HCT116 (cell line): ENCODE measurements around the gene ZNF208.

ENCODE experiments used
- CBX3 ChIP-seq: IDR thresholded peaks from 2 replicates; pipeline ENCODE4 v1.6.1; 2012; ENCODE audit warnings: low read depth
- EZH2 ChIP-seq: fragments of 200-600 bp; sonication (generic); IDR thresholded peaks from 2 replicates; pipeline ENCODE4 v1.6.1; 2017; ENCODE audit warnings: antibody characterized with exemption, mixed run types
- EZH2phosphoT487 ChIP-seq: fragments of 200-600 bp; IDR thresholded peaks from 2 replicates; pipeline ENCODE4 v1.6.1; 2018; ENCODE audit warnings: antibody characterized with exemption, borderline replicate concordance
- FOSL1 ChIP-seq: IDR thresholded peaks from 2 replicates; pipeline ENCODE4 v1.6.1; 2012; ENCODE audit warnings: low read depth
- POLR2A ChIP-seq: IDR thresholded peaks from 2 replicates; pipeline ENCODE4 v1.7.0; 2011; ENCODE audit warnings: borderline replicate concordance; ENCODE audit not compliant: insufficient read depth, insufficient read length; ENCODE audit errors: extremely low read depth
- POLR2AphosphoS5 ChIP-seq: IDR thresholded peaks from 2 replicates; pipeline ENCODE4 v1.6.1; 2011; ENCODE audit warnings: mild to moderate bottlenecking, low read depth, low read length, moderate library complexity
- RAD21 ChIP-seq: IDR thresholded peaks from 2 replicates; pipeline ENCODE4 v1.6.1; 2012; ENCODE audit warnings: low read depth, mild to moderate bottlenecking
- ZNF274 ChIP-seq: fragments of 200-500 bp; sonication (Bioruptor generic); IDR thresholded peaks from 2 replicates; pipeline ENCODE4 v1.6.1; 2014; ENCODE audit warnings: mild to moderate bottlenecking, low read depth, low read length, inconsistent platforms
- TF ChIP-seq, protein P1 (sequence below), 3 experiments: fragments of 200-600 bp in 1 of 3; sonication (generic) in 1 of 3; IDR thresholded peaks in 2 of 3; conservative IDR thresholded peaks in 1 of 3; 2 replicates each; pipeline ENCODE4 v1.5.1; 2012 to 2017; ENCODE audit warnings: low read depth in 2 of 3, low read length in 2 of 3, antibody characterized with exemption in 1 of 3, borderline replicate concordance in 1 of 3, control low read depth in 1 of 3, mild to moderate bottlenecking in 1 of 3, mixed read lengths in 1 of 3, mixed run types in 1 of 3, moderate library complexity in 1 of 3; ENCODE audit not compliant: insufficient read depth in 1 of 3
- TF ChIP-seq, protein P2 (sequence below): IDR thresholded peaks from 2 replicates; pipeline ENCODE4 v1.6.1; 2012; ENCODE audit warnings: low read depth

DNA sequence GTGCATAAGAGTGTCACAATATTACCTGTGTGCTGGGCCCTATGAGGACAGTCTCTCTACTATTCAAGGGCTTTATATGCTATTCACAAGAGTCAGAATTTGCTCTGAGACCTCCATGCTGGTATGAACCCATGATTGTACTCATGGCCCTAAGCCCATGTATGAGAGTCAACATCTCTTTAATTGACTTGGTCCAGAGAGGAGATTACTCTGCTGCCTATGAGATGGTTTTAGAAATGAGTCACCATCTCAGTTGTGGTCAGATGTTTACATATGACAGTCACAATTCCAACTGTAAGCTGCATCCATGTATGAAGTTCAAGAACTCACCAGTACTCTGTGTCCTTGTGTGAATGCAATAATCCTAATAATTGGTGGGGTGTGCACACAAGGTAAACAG, 19.9 kb upstream of the ZNF208 start:
- TF ChIP-seq FOSL1 (no peak), POLR2A (no peak), RAD21 (no peak), POLR2AphosphoS5 (no peak), EZH2 (no peak), EZH2phosphoT487 (no peak), CBX3 (no peak), ZNF274 (no peak)
- TF ChIP-seq, protein P1, sequence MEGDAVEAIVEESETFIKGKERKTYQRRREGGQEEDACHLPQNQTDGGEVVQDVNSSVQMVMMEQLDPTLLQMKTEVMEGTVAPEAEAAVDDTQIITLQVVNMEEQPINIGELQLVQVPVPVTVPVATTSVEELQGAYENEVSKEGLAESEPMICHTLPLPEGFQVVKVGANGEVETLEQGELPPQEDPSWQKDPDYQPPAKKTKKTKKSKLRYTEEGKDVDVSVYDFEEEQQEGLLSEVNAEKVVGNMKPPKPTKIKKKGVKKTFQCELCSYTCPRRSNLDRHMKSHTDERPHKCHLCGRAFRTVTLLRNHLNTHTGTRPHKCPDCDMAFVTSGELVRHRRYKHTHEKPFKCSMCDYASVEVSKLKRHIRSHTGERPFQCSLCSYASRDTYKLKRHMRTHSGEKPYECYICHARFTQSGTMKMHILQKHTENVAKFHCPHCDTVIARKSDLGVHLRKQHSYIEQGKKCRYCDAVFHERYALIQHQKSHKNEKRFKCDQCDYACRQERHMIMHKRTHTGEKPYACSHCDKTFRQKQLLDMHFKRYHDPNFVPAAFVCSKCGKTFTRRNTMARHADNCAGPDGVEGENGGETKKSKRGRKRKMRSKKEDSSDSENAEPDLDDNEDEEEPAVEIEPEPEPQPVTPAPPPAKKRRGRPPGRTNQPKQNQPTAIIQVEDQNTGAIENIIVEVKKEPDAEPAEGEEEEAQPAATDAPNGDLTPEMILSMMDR (IDR thresholded peaks at IDR 0.05 in 2 of 3, conservative IDR thresholded peaks at IDR 0.05 in 1 of 3; ENCODE audit: borderline replicate concordance in 1 of 3, insufficient read depth in 1 of 3, low read depth in 2 of 3, low read length in 2 of 3): no peak
- TF ChIP-seq, protein P2, sequence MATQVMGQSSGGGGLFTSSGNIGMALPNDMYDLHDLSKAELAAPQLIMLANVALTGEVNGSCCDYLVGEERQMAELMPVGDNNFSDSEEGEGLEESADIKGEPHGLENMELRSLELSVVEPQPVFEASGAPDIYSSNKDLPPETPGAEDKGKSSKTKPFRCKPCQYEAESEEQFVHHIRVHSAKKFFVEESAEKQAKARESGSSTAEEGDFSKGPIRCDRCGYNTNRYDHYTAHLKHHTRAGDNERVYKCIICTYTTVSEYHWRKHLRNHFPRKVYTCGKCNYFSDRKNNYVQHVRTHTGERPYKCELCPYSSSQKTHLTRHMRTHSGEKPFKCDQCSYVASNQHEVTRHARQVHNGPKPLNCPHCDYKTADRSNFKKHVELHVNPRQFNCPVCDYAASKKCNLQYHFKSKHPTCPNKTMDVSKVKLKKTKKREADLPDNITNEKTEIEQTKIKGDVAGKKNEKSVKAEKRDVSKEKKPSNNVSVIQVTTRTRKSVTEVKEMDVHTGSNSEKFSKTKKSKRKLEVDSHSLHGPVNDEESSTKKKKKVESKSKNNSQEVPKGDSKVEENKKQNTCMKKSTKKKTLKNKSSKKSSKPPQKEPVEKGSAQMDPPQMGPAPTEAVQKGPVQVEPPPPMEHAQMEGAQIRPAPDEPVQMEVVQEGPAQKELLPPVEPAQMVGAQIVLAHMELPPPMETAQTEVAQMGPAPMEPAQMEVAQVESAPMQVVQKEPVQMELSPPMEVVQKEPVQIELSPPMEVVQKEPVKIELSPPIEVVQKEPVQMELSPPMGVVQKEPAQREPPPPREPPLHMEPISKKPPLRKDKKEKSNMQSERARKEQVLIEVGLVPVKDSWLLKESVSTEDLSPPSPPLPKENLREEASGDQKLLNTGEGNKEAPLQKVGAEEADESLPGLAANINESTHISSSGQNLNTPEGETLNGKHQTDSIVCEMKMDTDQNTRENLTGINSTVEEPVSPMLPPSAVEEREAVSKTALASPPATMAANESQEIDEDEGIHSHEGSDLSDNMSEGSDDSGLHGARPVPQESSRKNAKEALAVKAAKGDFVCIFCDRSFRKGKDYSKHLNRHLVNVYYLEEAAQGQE: no peak
